COLO829 (cell line): Measurements from ENCODE around the gene FADS3.
A peak's percentile ranks its signal among the peaks of the same experiment; 100 is the strongest.
"Not testable (repeated sequence)": the region's sequence is repeated elsewhere in the genome, so short reads cannot be mapped to it uniquely, and the experiment has no call there.

ENCODE experiments used
- DNase-seq: peaks from one replicate; pipeline ENCODE4 v3.0.0; 2012; ENCODE audit warnings: low spot score

Gene FADS3

GRCh38 chr11:61898247-61898582, 6.9 kb upstream of the FADS3 start:
- DNase-seq: no peak

- peak; percentile 89 for DNase-seq
Observed at GRCh38 chr11:61897387-61898246, 6.3 kb upstream of the FADS3 start.

- peak; percentile 94 for DNase-seq
Observed at GRCh38 chr11:61896665-61897386, 5.5 kb upstream of the FADS3 start.

GRCh38 chr11:61895718-61896059, 4.3 kb upstream of the FADS3 start:
- DNase-seq: no peak

- no peak for DNase-seq
Observed at GRCh38 chr11:61895046-61895717, 3.8 kb upstream of the FADS3 start.

- no peak for DNase-seq
Observed at GRCh38 chr11:61893981-61894380, 2.6 kb upstream of the FADS3 start.

- no peak for DNase-seq
Observed at GRCh38 chr11:61892085-61892370, 683 bp upstream of the FADS3 start.

- DNase-seq: peak; percentile 26
Observed at GRCh38 chr11:61890529-61891330, 615 bp downstream of the FADS3 start.

- no peak for DNase-seq
Observed at GRCh38 chr11:61889831-61890230, 1.5 kb downstream of the FADS3 start.

GRCh38 chr11:61888590-61888989, 2.8 kb downstream of the FADS3 start:
- no peak for DNase-seq

GRCh38 chr11:61887839-61888494, 3.4 kb downstream of the FADS3 start:
- no peak for DNase-seq

GRCh38 chr11:61886643-61887042, 4.7 kb downstream of the FADS3 start:
- DNase-seq: no peak

- DNase-seq: no peak
Observed at GRCh38 chr11:61885784-61886580, 5.4 kb downstream of the FADS3 start.

- DNase-seq: no peak
Observed at GRCh38 chr11:61885166-61885778, 6.1 kb downstream of the FADS3 start.

- no peak for DNase-seq
Observed at GRCh38 chr11:61883947-61884346, 7.4 kb downstream of the FADS3 start.

GRCh38 chr11:61883327-61883726, 8.0 kb downstream of the FADS3 start:
- DNase-seq: no peak

- no peak for DNase-seq
Observed at GRCh38 chr11:61882879-61883278, 8.5 kb downstream of the FADS3 start.

GRCh38 chr11:61882267-61882666, 9.1 kb downstream of the FADS3 start:
- DNase-seq: not testable (repeated sequence)

- DNase-seq: no peak
Observed at GRCh38 chr11:61881397-61881796, 9.9 kb downstream of the FADS3 start.

- DNase-seq: no peak
Observed at GRCh38 chr11:61880454-61880853, 10.9 kb downstream of the FADS3 start.

GRCh38 chr11:61880031-61880430, 11.3 kb downstream of the FADS3 start:
- DNase-seq: no peak
